MM.1S (cell line): ENCODE data around the gene PPP4R3B.

Source experiments
- DNase-seq: peaks from one replicate; pipeline ENCODE4 v3.0.0-alpha.2; 2015
- H2AFZ ChIP-seq: fragments of 300-600 bp; sonication (generic); 2 replicates; pipeline ENCODE4 v1.6.0; 2016; ENCODE audit warnings: antibody characterized with exemption, low read length
- H3F3A ChIP-seq: fragments of 300-600 bp; sonication (generic); 2 replicates; pipeline ENCODE4 v1.6.1; 2016; ENCODE audit warnings: mild to moderate bottlenecking, antibody characterized with exemption, low read length, moderate library complexity, mixed read lengths; ENCODE audit not compliant: insufficient read depth
- H3K27ac ChIP-seq: fragments of 300-600 bp; sonication (generic); 2 replicates; pipeline ENCODE4 v1.5.1; 2016; ENCODE audit warnings: mild to moderate bottlenecking, low read length
- H3K27me3 ChIP-seq: fragments of 300-600 bp; sonication (generic); replicated peaks from 2 replicates; pipeline ENCODE4 v1.6.0; 2016; ENCODE audit warnings: low read length; ENCODE audit not compliant: insufficient read depth
- H3K36me3 ChIP-seq: fragments of 300-600 bp; sonication (generic); replicated peaks from 2 replicates; pipeline ENCODE4 v1.6.1; 2016; ENCODE audit warnings: mild to moderate bottlenecking, low read length, mixed read lengths; ENCODE audit not compliant: insufficient read depth
- H3K4me1 ChIP-seq: fragments of 300-600 bp; sonication (generic); 2 replicates; pipeline ENCODE4 v1.6.1; 2016; ENCODE audit warnings: low read length, mixed read lengths
- H3K4me2 ChIP-seq: fragments of 300-600 bp; sonication (generic); 2 replicates; pipeline ENCODE4 v1.6.0; 2016; ENCODE audit warnings: low read depth, low read length
- H3K4me3 ChIP-seq: fragments of 300-600 bp; sonication (generic); 2 replicates; pipeline ENCODE4 v1.5.1; 2016; ENCODE audit warnings: low read length, mixed read lengths
- H3K79me2 ChIP-seq: fragments of 300-600 bp; sonication (generic); 2 replicates; pipeline ENCODE4 v1.6.1; 2016; ENCODE audit warnings: mixed run types, low read length, mixed read lengths
- H3K9ac ChIP-seq: fragments of 300-600 bp; sonication (generic); 2 replicates; pipeline ENCODE4 v1.6.1; 2016; ENCODE audit warnings: low read length, mixed read lengths
- H3K9me2 ChIP-seq: fragments of 300-600 bp; sonication (generic); replicated peaks from 2 replicates; pipeline ENCODE4 v1.6.1; 2016; ENCODE audit warnings: mild to moderate bottlenecking, low read length, mixed read lengths; ENCODE audit not compliant: insufficient read depth
- H3K9me3 ChIP-seq: fragments of 300-600 bp; sonication (generic); replicated peaks from 2 replicates; pipeline ENCODE4 v1.6.1; 2016; ENCODE audit warnings: mild to moderate bottlenecking, low read length, mixed read lengths; ENCODE audit not compliant: insufficient read depth
- H4K20me1 ChIP-seq: fragments of 300-600 bp; sonication (generic); 2 replicates; pipeline ENCODE4 v1.6.1; 2016; ENCODE audit warnings: mild to moderate bottlenecking, low read length, moderate library complexity, mixed read lengths; ENCODE audit not compliant: insufficient read depth
- EZH2 ChIP-seq: fragments of 300-600 bp; sonication (generic); optimal IDR thresholded peaks from 2 replicates; pipeline ENCODE3; 2017; ENCODE audit warnings: low read depth, mild to moderate bottlenecking, antibody characterized with exemption, low read length, mixed read lengths
- EZH2phosphoT487 ChIP-seq: fragments of 300-600 bp; sonication (generic); IDR thresholded peaks from 2 replicates; pipeline ENCODE4 v1.6.1; 2018; ENCODE audit warnings: antibody characterized with exemption, low read length
- TF ChIP-seq, protein P1 (sequence below): fragments of 300-600 bp; sonication (generic); IDR thresholded peaks from 2 replicates; pipeline ENCODE4 v1.5.1; 2016; ENCODE audit warnings: antibody characterized with exemption, low read length, mixed read lengths

PPP4R3B gene

DNA sequence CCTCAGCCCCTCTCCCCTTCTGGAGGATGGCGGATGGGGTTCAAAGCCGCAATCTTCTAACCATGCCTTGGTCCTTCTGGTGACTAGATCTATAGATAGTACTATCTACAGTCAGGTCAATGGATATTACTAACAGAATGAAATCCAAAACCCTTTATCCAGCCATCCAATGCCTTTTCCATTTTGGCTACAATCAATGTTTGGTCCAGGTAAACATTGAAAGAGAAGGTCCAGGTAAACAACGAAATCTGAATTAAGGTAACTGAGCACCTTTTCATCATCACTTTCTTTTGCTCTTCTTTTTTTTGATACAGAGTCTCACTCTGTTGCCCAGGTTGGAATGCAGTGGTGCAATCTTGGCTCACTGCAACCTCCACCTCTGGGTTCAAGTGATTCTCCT is 9.7 kb downstream of the PPP4R3B start:
- Histone ChIP-seq H3K9ac (no peak overlapping the region), H3F3A (no peaks in the 10 kb centered on the region), H3K27me3 (no peaks in the 10 kb centered on the region), H3K4me1 (no peaks in the 10 kb centered on the region), H3K36me3 (no peaks in the 10 kb centered on the region), H3K4me3 (no peak overlapping the region), H3K79me2 (peaks cover 94% of the 10 kb centered on the region), H3K27ac (no peak overlapping the region), H4K20me1 (peaks cover 1% of the 10 kb centered on the region; the same call in 1 of the 2 replicates), H2AFZ (no peak overlapping the region), H3K9me2 (no peaks in the 10 kb centered on the region), H3K9me3 (no peaks in the 10 kb centered on the region), H3K4me2 (no peak overlapping the region)
- TF ChIP-seq, protein P1, sequence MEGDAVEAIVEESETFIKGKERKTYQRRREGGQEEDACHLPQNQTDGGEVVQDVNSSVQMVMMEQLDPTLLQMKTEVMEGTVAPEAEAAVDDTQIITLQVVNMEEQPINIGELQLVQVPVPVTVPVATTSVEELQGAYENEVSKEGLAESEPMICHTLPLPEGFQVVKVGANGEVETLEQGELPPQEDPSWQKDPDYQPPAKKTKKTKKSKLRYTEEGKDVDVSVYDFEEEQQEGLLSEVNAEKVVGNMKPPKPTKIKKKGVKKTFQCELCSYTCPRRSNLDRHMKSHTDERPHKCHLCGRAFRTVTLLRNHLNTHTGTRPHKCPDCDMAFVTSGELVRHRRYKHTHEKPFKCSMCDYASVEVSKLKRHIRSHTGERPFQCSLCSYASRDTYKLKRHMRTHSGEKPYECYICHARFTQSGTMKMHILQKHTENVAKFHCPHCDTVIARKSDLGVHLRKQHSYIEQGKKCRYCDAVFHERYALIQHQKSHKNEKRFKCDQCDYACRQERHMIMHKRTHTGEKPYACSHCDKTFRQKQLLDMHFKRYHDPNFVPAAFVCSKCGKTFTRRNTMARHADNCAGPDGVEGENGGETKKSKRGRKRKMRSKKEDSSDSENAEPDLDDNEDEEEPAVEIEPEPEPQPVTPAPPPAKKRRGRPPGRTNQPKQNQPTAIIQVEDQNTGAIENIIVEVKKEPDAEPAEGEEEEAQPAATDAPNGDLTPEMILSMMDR = no peak
- TF ChIP-seq EZH2phosphoT487 (no peak), EZH2 (no peak)
- no peak for DNase-seq

GRCh38 chr2:55604027-55604565 is 13.3 kb downstream of the PPP4R3B start:
- 0 out of 2 replicates have a peak, but pooled peaks cover 4% of the 10 kb centered on the region for H3K36me3 ChIP-seq
- no peaks in the 10 kb centered on the region for H3K4me1 ChIP-seq
- H3K79me2 ChIP-seq = peaks cover 92% of the 10 kb centered on the region
- no peaks in the 10 kb centered on the region for H3K9me2 ChIP-seq
- no peak overlapping the region for H3K27ac ChIP-seq
- H3K9me3 ChIP-seq = no peaks in the 10 kb centered on the region
- no peaks in the 10 kb centered on the region for H3F3A ChIP-seq
- no peak for DNase-seq
- TF ChIP-seq EZH2phosphoT487 = no peak
- TF ChIP-seq, protein P1 = no peak
- TF ChIP-seq EZH2 = no peak
- no peak overlapping the region for H2AFZ ChIP-seq
- H3K4me3 ChIP-seq = no peak overlapping the region
- H3K9ac ChIP-seq = no peak overlapping the region
- H3K27me3 ChIP-seq = no peaks in the 10 kb centered on the region
- no peak overlapping the region for H3K4me2 ChIP-seq
- peaks cover 6% of the 10 kb centered on the region; the same call in 1 of the 2 replicates for H4K20me1 ChIP-seq

DNA sequence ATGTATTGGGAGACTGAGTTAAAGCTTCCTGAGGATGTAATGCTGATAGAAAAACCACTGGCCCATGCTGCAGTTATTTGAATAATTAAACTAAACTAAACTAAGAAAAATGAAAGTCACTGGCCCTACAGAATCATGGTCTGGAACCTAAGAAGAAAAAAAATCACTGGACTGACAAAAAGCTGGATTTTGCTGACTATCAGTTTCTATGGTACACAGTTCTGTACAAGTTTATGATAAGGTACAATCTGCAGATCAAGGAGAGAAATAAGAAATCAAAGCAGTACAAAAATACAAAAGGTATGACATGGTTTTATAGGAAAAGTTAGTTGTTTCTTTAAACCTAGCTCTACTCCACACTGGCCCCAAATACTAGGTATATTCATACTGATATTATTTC is 15.6 kb downstream of the PPP4R3B start:
- H3F3A ChIP-seq = no peaks in the 10 kb centered on the region
- peaks cover 87% of the 10 kb centered on the region for H3K79me2 ChIP-seq
- no peaks in the 10 kb centered on the region for H3K4me1 ChIP-seq
- H3K4me2 ChIP-seq = no peak overlapping the region
- TF ChIP-seq EZH2phosphoT487 = no peak
- no peak for TF ChIP-seq EZH2
- TF ChIP-seq, protein P1 = no peak
- H3K27me3 ChIP-seq = no peaks in the 10 kb centered on the region
- H3K9me3 ChIP-seq = no peaks in the 10 kb centered on the region
- no peak overlapping the region for H3K27ac ChIP-seq
- H3K9me2 ChIP-seq = no peaks in the 10 kb centered on the region
- no peak for DNase-seq
- H3K36me3 ChIP-seq = 0 out of 2 replicates have a peak, but pooled peaks cover 4% of the 10 kb centered on the region
- no peak overlapping the region for H3K4me3 ChIP-seq
- no peak overlapping the region for H3K9ac ChIP-seq
- no peak overlapping the region for H2AFZ ChIP-seq
- H4K20me1 ChIP-seq = peaks cover 10% of the 10 kb centered on the region; the same call in 1 of the 2 replicates
